Left renal pelvis (tissue), 4 donors: Measurements from ENCODE around the gene CCDC142. TPM values are rescaled to one million over a fixed set of nuclear protein-coding genes. Genes with fewer than 3 reads are reported as not detected.
A peak's percentile ranks its signal among the peaks of the same experiment; 100 is the strongest.
"Not testable (repeated sequence)": the region's sequence is repeated elsewhere in the genome, so short reads cannot be mapped to it uniquely, and the experiment has no call there.

Experiments used
- DNase-seq, 4 donors: peaks; one replicate each; pipeline ENCODE4 v3.0.0-alpha.2; 2013; ENCODE audit warnings: low read depth in 4 of 4, low spot score in 3 of 4
- polyA plus RNA-seq, 4 donors: library from polyadenylated mRNA; unstranded; fragments of 120-200 nt; gene quantifications; one replicate each; pipeline ENCODE4 v1.2.1, GENCODE V29; 2013; ENCODE audit not compliant: insufficient read length in 4 of 4

Gene CCDC142
- polyA plus RNA-seq, 4 donors, result 7.5 to 16.7 (median 11.2) TPM

- DNase-seq, result no peak
These were observed 35.4 kb downstream of the CCDC142 start for GRCh38 chr2:74447230-74447999.

DNA sequence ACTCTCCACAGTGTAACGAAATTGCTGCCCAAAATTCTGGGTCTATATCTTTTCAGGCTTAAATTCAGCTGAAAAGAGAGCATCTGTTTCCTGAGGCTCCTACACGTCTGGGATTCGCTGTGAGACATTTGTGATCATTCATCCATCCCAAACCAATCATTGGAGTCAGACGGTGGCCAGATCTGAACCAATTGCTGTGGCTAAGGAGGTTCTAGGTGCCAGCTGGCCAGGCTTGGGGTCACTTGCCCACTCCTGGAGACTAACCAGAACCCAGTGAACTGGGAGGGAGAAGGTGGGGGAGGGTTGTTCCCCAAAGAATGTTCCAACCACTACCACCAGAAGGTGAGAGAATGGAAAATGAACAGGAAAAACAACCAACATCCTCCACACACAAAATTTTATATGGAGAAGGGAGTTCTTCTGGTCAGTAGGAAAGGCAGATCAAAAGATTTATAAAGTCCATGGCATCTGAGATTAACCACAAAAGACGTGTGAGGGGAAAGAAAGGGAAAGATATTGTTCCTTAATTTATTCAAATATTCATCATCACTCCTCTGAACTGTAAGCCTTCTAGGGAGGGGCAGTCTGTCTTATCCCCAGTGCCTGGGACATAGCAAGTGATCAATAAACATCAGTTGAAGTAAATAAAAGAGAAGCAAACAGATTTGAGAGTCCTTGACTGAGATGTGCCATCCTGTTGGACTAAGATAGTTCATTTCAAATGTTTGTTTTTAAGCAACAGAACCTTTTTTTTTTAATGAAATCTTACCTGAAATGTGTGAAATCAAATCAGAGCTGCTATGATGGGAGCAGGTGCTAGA lies 38.1 kb downstream of the CCDC142 start:
- DNase-seq, result no peak

GRCh38 chr2:74442483-74443297 lies 40.1 kb downstream of the CCDC142 start:
- DNase-seq, result not testable (repeated sequence)

GRCh38 chr2:74441690-74442482 lies 40.9 kb downstream of the CCDC142 start, which contains the start of gene RTKN:
Gene RTKN (minus strand): TSS chr2:74441937. CDS start chr2:74441816, 121 bp downstream.
- no peak for DNase-seq

GRCh38 chr2:74441170-74441689 lies 41.6 kb downstream of the CCDC142 start:
- DNase-seq, result no peak

DNA sequence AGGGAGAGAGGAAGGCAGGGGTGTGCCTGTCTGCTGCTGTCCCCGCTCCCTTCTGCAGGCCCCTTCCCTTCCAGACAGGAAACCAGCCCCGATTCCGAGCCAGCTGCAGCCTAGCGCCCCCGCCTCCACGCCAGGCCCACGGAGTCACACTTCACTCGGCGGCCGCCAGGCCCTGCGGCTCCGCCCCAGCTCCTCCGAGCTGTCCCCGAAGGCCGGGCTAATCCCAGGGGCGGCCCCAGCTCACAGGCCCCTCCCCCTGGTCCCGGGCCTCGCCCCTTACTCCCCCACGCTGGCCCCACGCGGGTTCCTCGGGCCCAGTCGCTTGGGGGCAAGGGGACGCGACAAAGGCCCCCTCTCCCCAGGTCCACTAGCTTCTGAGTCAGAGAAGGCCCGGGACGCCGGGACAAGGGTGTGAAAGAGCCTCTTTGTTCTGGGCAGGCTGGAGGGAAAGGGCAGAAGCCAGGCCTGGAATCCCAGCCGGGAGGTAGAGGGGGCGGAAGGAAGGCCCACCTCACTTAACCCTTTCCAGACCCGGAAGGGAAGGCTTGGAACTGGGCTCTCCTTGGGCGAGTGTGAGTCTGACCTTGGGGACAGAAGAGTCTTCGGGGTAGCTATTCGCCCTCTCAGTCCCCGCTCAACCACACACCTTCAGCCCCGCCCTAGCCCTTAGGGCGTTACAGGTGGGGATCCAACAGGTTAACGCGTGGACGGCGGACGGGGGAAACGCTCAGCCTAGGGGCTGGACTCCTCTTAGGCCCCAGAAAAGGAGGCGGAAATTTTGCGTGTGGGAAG lies 42.2 kb downstream of the CCDC142 start:
- peak in 2 of 4 donors; percentile 82 to 85 for DNase-seq

DNA sequence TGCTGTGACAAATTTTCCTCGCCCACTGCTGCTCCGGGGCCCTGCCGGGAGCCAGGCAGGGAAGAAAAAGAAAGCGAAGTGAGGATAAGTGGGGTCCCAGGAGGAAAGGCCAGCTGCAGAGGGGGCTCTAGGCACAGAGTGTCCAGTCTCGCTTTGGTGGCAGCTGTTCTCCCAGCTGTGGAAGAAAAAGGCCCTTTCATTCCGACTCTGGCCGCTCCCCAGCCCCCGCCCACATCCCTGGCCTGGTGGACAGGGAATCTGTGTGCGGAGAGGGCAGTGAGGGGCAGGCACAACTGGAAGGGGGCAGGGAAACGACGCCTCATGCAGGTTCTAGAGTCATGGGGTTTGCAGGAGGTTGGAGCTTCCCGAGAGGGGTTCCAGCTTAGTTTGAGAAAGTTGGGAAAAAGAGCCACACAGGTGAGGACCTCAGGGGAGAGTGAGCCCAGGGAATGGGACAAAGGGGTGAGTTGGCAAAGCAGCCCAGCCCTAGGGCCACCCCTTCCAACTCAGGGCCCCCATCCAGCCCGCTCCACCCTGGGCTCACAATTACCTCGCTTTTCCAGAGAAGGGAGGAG lies 42.9 kb downstream of the CCDC142 start:
- no peak for DNase-seq

GRCh38 chr2:74439373-74439772 lies 43.4 kb downstream of the CCDC142 start:
- no peak for DNase-seq

GRCh38 chr2:74438248-74438647 lies 44.5 kb downstream of the CCDC142 start:
- no peak for DNase-seq

- no peak for DNase-seq
These were observed 45.7 kb downstream of the CCDC142 start for GRCh38 chr2:74436848-74437695.

GRCh38 chr2:74436111-74436805 lies 46.5 kb downstream of the CCDC142 start:
- no peak for DNase-seq

GRCh38 chr2:74430502-74430901 lies 52.3 kb downstream of the CCDC142 start:
- no peak for DNase-seq

DNA sequence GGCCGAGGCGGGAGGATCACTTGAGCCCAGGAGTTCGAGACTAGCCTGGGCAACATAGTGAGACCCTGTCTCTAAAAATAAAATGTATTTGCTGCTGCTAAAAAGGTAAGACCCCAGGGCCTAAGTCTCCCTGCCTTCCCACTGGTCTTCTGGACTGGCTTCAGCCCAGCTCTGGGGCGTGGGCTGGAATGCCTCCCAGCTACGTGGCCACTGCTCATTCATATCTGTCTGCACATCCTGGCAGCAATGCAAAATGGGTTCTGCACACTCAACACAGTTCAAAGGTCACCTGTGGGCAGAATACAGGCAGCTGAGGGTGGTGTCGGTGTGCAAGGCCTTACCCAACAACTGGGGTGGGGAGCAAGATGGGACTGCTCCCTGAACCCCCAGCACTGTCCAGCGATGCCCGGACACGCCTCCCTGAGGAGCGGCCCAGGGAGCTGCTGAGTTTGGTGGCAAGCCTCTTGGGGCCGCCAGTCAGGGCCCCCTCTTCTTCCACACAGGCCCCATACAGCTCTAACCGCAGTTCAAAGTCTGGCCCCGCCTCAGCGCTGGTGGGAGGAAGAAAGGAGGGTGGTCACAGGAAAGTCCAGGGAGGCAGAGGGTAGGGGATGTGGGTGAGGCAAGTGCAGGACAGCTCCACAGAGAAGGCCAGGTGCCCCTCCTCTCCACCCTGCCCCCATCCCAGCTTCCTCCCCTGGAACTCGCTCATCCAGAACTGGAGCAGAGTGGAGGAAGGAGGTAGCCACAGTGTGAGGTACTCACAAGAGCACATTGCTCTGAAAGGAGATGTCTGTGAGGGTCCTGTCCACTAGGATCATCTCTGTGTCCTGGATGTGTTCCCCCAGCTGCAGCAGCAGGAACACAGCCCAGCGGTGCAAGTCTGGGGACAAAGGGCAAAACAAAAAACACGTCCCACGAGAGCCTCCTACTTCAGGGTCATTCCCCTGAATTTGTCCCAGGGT lies 53.0 kb downstream of the CCDC142 start:
- no peak for DNase-seq

DNA sequence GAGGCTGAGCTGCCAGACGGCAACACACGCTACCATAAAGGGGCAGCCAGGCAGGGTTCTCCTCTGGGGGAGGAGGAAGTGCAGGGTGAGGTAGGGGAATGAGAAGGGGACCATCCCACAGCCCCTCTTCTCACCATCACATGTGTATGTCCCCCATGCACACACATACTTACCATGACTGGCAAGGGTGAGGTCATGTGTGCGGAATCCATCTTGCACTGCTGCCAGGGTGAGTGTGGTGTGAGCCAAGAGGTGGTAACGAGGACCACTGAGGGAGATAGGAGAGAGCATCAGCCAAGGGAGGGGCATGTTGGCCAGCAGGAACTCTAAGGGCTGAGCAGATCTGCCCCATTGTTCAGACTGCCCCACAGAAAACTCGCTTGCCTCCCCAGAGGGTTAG lies 54.1 kb downstream of the CCDC142 start:
- no peak for DNase-seq

- no peak for DNase-seq
These were observed 55.2 kb downstream of the CCDC142 start for GRCh38 chr2:74427551-74427950.

DNA sequence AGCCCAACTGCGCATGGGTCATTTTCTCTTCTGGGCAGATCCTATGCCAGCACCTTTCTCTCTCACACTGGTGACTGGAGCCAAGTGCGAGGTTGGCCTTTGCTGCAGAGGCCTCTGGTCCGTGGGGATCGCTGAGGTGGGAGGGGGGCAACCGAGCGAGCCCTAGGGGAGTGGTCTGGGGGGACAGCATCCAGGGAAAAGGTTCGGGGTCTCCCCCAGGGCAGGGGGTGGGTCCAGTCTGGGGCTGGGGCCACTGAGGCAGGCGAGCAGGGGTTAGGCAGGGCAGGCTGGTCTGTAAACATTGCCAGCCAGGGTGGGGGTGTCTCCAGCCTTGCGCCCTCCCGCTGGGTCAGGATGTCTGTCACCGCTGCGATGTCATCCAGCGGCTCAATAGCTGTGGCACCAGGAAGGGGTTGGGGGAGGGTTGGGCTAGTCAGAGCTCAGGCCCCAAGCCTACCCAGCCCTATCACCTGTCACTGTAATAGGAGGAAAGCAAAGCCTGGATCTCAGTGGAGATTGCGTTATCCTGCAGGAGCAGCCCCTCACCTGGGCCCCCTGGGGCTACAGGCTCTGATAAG lies 56.5 kb downstream of the CCDC142 start:
- no peak for DNase-seq
